Smooth muscle cell (in vitro differentiated cells): ENCODE results near the gene ZNF787. TPM values are rescaled to one million over a fixed set of nuclear protein-coding genes. Genes with fewer than 3 reads are reported as not detected.

Experiments used
- DNase-seq: peaks from one replicate; lab custom pipeline; 2025; ENCODE audit not compliant: unreplicated experiment; lab: John Stamatoyannopoulos, UW
- H2AFZ ChIP-seq: fragments of 200-600 bp; sonication (generic); 2 replicates; pipeline ENCODE4 v1.6.0; 2016; ENCODE audit warnings: antibody characterized with exemption, low read depth, mild to moderate bottlenecking
- H3F3A ChIP-seq: fragments of 200-600 bp; sonication (generic); 2 replicates; pipeline ENCODE4 v1.6.0; 2017; ENCODE audit warnings: antibody characterized with exemption, low read depth
- H3K27ac ChIP-seq: fragments of 200-600 bp; sonication (generic); 2 replicates; pipeline ENCODE4 v1.5.1; 2016; ENCODE audit warnings: low read depth, mild to moderate bottlenecking
- H3K27me3 ChIP-seq: fragments of 200-600 bp; sonication (generic); 2 replicates; pipeline ENCODE4 v1.6.1; 2016; ENCODE audit warnings: low read depth, mild to moderate bottlenecking
- H3K36me3 ChIP-seq: fragments of 200-600 bp; sonication (generic); 2 replicates; pipeline ENCODE4 v1.5.1; 2016; ENCODE audit warnings: low read depth
- H3K4me1 ChIP-seq: fragments of 200-600 bp; sonication (generic); 2 replicates; pipeline ENCODE4 v1.5.1; 2016; ENCODE audit warnings: low read depth
- H3K4me2 ChIP-seq: fragments of 200-600 bp; sonication (generic); 2 replicates; pipeline ENCODE4 v1.6.0; 2016; ENCODE audit warnings: mild to moderate bottlenecking
- H3K4me3 ChIP-seq: fragments of 200-600 bp; sonication (generic); 2 replicates; pipeline ENCODE4 v1.5.1; 2016; ENCODE audit warnings: mild to moderate bottlenecking
- H3K79me2 ChIP-seq: fragments of 200-600 bp; sonication (generic); 2 replicates; pipeline ENCODE4 v1.6.0; 2016; ENCODE audit warnings: low read depth, mild to moderate bottlenecking
- H3K9ac ChIP-seq: fragments of 200-600 bp; sonication (generic); 2 replicates; pipeline ENCODE4 v1.6.0; 2016; ENCODE audit warnings: low read depth
- H3K9me3 ChIP-seq: fragments of 200-600 bp; sonication (generic); replicated peaks from 2 replicates; pipeline ENCODE4 v1.5.1; 2016; ENCODE audit warnings: low read depth
- H4K20me1 ChIP-seq: fragments of 200-600 bp; sonication (generic); 2 replicates; pipeline ENCODE4 v1.6.0; 2016; ENCODE audit warnings: low read depth
- CTCF ChIP-seq: fragments of 200-600 bp; sonication (generic); IDR thresholded peaks from 2 replicates; pipeline ENCODE4 v1.5.1; 2017; ENCODE audit warnings: borderline replicate concordance, mild to moderate bottlenecking, antibody characterized with exemption; ENCODE audit not compliant: insufficient read depth, poor library complexity, severe bottlenecking
- WGBS: methylation state at CpG from one replicate; pipeline ENCODE4 v1.1.7; 2016; ENCODE audit warnings: low lambda C conversion rate; 5-methylcytosine and 5-hydroxymethylcytosine counted together
- polyA plus RNA-seq: library from polyadenylated mRNA; unstranded; fragments of >200 nt; fragmentation: Nextera tagmentation; extraction: Ambion mirVana; gene quantifications from 2 replicates; pipeline ENCODE4 v1.2.1, GENCODE V29; 2016
- total RNA-seq: library from RNA; depleted of rRNA; stranded (reverse); fragments of >200 nt; gene quantifications from 2 replicates; pipeline ENCODE4 v1.2.3, GENCODE V29; 2014

The ZNF787 gene
- total and polyA plus RNA-seq, 2 experiments from 2014 or later: 10.0 to 20.3 TPM

GRCh38 chr19:56101746-56102535, 19.2 kb downstream of the ZNF787 start:
- Histone ChIP-seq H2AFZ (no peak overlapping the region), H3K9ac (no peak overlapping the region), H3K36me3 (no peaks in the 10 kb centered on the region), H3K79me2 (peaks cover 47% of the 10 kb centered on the region), H3K4me3 (no peak overlapping the region), H3K27me3 (no peaks in the 10 kb centered on the region), H3K4me2 (no peak overlapping the region), H3K9me3 (no peaks in the 10 kb centered on the region), H3F3A (no peaks in the 10 kb centered on the region), H3K4me1 (no peaks in the 10 kb centered on the region), H4K20me1 (peaks cover 82% of the 10 kb centered on the region), H3K27ac (no peak overlapping the region)
- no peak for TF ChIP-seq CTCF
- WGBS: 97% methylated on average over 34 of the region's 34 CpGs
- DNase-seq: no peak

- Histone ChIP-seq H3K79me2 (peaks cover 39% of the 10 kb centered on the region), H4K20me1 (peaks cover 80% of the 10 kb centered on the region), H3F3A (no peaks in the 10 kb centered on the region), H3K4me2 (no peak overlapping the region), H3K4me3 (no peak overlapping the region), H3K9ac (no peak overlapping the region), H3K27ac (no peak overlapping the region), H3K4me1 (no peaks in the 10 kb centered on the region), H3K9me3 (no peaks in the 10 kb centered on the region), H3K36me3 (no peaks in the 10 kb centered on the region), H3K27me3 (no peaks in the 10 kb centered on the region), H2AFZ (no peak overlapping the region)
- WGBS: 89% methylated on average over 25 of the region's 25 CpGs
- TF ChIP-seq CTCF: no peak
- DNase-seq: no peak
Observed at GRCh38 chr19:56101095-56101494, 20.0 kb downstream of the ZNF787 start.

DNA sequence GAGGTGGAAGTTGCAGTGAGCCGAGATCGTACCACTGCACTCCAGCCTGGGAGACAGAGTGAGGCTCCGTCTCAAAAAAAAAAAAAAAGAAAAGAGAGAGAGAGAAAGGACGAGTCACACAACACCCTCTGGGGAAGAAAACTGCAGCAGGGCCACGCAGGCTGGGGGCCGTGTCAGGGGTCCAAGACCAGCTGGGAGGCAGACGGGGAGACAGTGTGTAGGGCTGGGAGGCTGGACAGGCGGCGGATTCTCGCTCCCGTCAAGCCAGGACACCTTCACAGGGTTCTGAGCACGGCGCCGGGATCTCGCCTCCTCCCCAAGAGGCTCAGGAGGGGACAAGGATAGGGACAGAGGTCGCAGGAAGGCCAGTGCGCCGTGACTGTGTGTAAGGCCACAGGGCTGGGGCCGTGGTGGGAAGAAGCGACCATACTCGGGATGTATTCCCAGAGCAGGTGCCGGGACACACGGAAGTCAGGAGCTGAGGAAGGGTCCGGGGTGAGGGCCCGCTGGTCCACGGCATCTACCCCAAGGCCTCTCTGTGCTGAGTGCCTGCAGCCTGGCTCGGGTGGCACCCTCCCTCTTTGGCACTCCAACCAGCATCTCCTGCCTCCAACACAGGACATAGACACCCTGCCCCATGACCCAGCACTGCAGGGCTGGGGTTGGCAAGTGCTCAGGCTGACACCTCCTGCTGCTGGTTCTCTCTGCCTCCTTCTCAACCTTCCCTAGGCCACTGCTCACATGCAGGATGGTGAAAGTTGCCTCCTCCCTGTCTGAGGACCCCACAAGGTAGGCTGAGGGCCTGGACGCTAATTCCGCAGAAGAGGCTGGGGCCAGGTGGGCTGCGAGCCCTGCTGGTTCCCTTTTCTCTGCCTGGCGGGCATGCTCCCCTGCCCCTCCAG, 21.2 kb downstream of the ZNF787 start:
- no peaks in the 10 kb centered on the region for H3K36me3 ChIP-seq
- no peaks in the 10 kb centered on the region for H3K27me3 ChIP-seq
- H2AFZ ChIP-seq: no peak overlapping the region
- no peak for TF ChIP-seq CTCF
- H3K4me3 ChIP-seq: no peak overlapping the region
- no peak overlapping the region for H3K27ac ChIP-seq
- H3K9me3 ChIP-seq: no peaks in the 10 kb centered on the region
- no peaks in the 10 kb centered on the region for H3K4me1 ChIP-seq
- 96% methylated on average over 29 of the region's 31 CpGs for WGBS
- H3K79me2 ChIP-seq: peaks cover 28% of the 10 kb centered on the region
- DNase-seq: no peak
- no peak overlapping the region for H3K4me2 ChIP-seq
- H4K20me1 ChIP-seq: peaks cover 78% of the 10 kb centered on the region
- no peaks in the 10 kb centered on the region for H3F3A ChIP-seq
- no peak overlapping the region for H3K9ac ChIP-seq
